ENCODE measurements around the gene UGT2B11.
"Not testable (repeated sequence)": the region's sequence is repeated elsewhere in the genome, so short reads cannot be mapped to it uniquely, and the experiment has no call there.

The UGT2B11 gene

DNA sequence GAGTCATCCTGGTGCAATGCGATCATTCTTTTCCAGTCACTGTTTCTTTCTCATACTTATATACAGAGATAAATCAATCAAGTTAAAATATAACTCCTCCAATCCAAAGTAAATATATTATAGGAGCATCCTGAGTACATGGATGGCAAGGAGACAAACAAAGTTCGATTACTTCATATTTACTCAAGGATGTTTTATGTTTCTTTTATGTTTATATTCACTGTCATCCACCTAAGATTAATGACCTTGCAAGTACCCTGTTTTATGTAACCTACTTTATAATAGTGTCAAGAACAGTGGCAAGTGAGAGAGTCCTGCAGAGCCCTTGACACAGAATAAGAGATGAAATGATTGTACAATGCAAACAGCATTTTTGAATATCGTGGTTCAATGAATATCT lies at the start of gene UGT2B11:
Gene UGT2B11, minus strand, starts transcription at position 33 of the 400 bp plus-strand sequence. Its CDS starts 26 bp downstream, at position 7.
- DNase-seq (ENCODE audit: low read depth in 3 of 3), result no peak

DNA sequence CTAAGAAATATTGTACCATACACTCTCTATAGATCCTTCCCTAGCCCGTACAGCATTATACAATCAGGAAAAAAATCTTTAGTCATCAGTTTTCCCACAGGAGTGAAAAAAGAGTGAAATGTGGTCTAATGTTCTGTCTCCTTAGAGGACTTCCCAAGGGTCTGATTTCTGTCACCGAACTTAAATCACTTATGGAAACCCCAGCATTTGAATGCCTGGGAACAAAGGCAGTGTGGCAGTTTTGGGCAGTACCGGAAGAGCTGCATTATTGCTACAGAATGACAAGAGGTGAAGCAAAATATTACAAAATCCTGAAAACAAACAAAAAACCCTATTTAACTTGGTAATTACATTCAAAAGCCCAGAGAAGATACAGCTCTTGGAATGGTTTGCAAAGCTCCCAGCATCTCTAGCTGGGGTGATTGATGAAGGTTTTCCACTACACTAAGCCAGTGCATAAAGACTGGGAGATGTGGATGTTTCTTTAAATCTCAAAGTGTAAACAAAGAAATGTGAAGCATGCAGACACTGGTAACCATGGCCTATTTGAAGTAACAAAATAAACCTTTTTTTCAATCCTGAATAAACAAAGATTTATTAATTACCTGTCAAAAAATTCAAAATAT lies 38.7 kb upstream of the UGT2B11 start:
- not testable (repeated sequence) for DNase-seq (ENCODE audit: low read depth in 3 of 3)

- not testable (repeated sequence) for DNase-seq (ENCODE audit: low read depth in 3 of 3)
Measured at GRCh38 chr4:69250884-69251283, 36.3 kb upstream of the UGT2B11 start.

GRCh38 chr4:69242562-69243240 lies 28.2 kb upstream of the UGT2B11 start:
- DNase-seq (ENCODE audit: low read depth in 3 of 3), result not testable (repeated sequence)

- DNase-seq (ENCODE audit: low read depth in 3 of 3), result not testable (repeated sequence)
Measured at GRCh38 chr4:69241746-69242145, 27.2 kb upstream of the UGT2B11 start.

- not testable (repeated sequence) for DNase-seq (ENCODE audit: low read depth in 3 of 3)
Measured at GRCh38 chr4:69240787-69241186, 26.2 kb upstream of the UGT2B11 start.

GRCh38 chr4:69239557-69240168 lies 25.1 kb upstream of the UGT2B11 start:
- DNase-seq (ENCODE audit: low read depth in 3 of 3), result no peak

GRCh38 chr4:69239092-69239491 lies 24.5 kb upstream of the UGT2B11 start:
- no peak for DNase-seq (ENCODE audit: low read depth in 3 of 3)

- DNase-seq (ENCODE audit: low read depth in 3 of 3), result no peak
Measured at GRCh38 chr4:69224891-69225290, 10.3 kb upstream of the UGT2B11 start.

DNA sequence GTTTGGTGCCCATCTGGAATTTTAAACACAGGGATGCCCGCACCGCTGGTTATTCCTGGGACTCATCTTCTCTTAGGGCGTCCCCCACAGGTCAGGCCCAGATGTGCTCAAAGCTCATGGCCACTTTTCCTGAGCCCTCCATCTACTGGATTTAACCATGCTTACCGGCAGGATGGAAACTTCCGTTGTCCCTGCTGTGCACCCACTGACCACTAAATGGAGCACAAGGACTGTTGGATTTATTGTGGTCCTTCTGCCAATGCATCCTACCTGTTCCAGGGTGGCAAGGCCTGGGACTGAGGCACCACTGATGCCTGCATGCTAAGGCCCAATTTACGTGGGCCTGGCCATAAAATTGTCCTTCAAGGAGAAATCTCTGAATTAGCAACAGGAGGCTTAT lies 8.7 kb upstream of the UGT2B11 start:
- not testable (repeated sequence) for DNase-seq (ENCODE audit: low read depth in 3 of 3)

DNA sequence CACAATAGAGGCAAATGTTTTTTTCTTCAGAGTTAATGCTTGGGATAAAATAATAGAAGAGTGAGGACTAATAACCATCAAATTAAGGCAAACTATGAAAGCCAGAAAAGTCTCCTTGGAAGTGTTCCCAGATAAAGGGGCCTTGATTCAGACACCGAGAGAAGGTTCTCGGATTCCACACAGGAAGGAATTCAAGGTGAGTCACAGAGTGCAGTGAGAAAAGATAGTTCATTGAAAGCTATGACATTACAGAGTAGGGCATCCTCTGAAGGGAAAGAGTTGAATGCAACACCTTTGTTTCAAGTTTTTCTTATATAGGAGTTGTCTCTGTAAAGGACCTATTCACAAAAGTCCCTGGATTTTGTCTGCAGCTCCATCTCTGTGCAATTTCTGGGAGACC lies 3.9 kb upstream of the UGT2B11 start:
- not testable (repeated sequence) for DNase-seq (ENCODE audit: low read depth in 3 of 3)

GRCh38 chr4:69210911-69211310 lies 3.6 kb downstream of the UGT2B11 start:
- DNase-seq (ENCODE audit: low read depth in 3 of 3), result no peak

- DNase-seq (ENCODE audit: low read depth in 3 of 3), result not testable (repeated sequence)
Measured at GRCh38 chr4:69198506-69198905, 16.0 kb downstream of the UGT2B11 start.

DNA sequence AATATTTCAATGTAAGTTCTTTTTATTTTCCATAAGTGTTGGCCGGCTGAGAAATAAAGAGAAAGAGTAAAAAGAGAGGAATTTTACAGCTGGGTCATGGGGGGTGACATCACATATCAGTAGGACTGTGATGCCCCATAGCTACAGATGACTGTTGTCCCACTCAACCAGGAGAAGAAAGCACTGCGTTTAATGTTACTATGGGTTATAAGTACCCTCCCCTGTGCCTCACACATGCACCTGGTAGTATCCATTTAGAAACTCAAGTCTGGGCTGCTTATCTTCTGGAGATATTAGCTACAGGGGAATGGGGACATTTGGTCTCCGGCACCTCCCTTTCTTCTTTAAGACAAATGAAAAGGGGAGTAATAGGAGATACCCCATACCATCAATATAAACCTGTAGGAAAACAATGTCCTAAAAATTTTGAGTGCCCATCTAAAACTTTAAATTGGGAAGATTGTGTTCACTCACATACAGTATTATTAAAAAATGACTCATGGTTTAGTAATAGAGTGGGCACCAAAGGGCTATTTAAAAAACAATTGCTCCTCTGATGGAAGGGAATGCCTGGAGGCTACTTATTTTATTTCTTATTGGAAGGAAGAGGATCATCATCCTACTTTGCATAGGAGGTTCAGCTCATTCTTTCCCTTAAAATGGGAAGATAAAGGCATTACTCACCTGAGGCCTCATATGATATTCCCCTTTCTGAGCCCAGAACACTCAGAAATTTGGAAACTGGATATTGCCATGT lies 18.2 kb downstream of the UGT2B11 start:
- no peak for DNase-seq (ENCODE audit: low read depth in 3 of 3)

- DNase-seq (ENCODE audit: low read depth in 3 of 3), result no peak
Measured at GRCh38 chr4:69194166-69194565, 20.4 kb downstream of the UGT2B11 start.

- not testable (repeated sequence) for DNase-seq (ENCODE audit: low read depth in 3 of 3)
Measured at GRCh38 chr4:69191905-69192304, 22.6 kb downstream of the UGT2B11 start.

GRCh38 chr4:69190621-69191020 lies 23.9 kb downstream of the UGT2B11 start:
- not testable (repeated sequence) for DNase-seq (ENCODE audit: low read depth in 3 of 3)

- DNase-seq (ENCODE audit: low read depth in 3 of 3), result not testable (repeated sequence)
Measured at GRCh38 chr4:69181519-69182169, 32.9 kb downstream of the UGT2B11 start.

DNA sequence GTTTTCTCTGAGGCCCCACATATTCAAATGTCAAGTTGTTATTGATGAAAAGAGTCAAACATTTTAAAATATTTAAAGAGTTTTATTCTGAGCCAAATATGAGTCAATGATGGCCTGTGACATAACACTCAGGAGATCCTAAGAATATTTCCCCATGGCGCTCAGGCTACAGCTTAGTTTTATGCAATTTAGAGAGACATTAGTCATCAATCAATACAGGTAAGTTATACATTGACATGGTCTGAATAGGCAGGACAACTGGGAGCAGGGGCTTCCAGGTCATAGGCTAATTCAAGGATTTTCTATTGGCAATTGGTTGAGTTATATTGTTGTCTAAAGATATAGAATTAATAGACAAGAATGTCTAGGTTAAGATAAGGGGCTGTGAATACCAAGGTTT lies 34.7 kb downstream of the UGT2B11 start:
- DNase-seq (ENCODE audit: low read depth in 3 of 3), result not testable (repeated sequence)

DNA sequence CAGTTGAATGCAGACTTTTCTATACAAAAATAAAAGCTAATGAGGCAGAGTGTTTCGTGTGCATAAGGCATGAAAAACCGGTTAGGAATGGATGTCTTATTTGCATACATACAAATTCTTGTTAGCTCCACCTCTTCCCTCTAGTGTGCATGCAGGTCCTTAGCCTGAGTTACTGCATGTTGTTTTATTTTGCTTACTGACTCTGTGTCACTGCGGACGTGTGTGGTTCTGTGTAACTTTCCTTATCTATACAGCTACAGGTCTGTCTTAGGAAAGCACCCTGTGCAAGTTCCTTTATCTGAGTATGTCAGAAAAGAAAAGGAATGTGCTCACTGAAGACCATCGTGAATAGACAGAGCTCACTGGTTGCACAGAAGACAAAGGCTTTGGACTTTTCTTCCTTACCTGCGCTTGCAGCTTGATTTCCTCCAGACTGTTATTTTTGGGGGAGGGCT lies 35.8 kb downstream of the UGT2B11 start:
- not testable (repeated sequence) for DNase-seq (ENCODE audit: low read depth in 3 of 3)

All from stimulated activated CD4-positive, alpha-beta T cell treated with anti-CD3 and anti-CD28 coated beads, TNF-alpha, amount 100 ng/mL, for 48 hours (primary cell).